ENCODE measurements around the gene HMGN3.

HMGN3 gene

DNA sequence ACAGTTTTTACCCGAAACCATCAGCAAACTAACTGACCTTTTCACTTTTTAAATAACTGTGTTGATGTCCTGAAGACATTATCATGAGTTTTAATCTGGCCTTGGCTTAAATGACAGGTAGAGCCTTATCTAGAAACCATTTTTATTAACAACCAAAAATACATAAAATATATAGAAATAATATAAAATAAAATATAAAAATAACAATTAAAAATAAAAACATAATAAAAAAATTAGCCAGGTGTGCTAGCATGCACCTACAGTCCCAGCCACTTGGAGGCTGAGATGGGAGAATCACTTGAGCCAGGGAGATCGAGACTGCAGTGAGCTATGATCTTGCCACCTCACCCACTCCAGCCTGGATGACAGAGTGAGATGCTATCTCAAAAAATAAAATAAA, 21.6 kb downstream of the HMGN3 start:
- H3K9me3 ChIP-seq (ENCODE audit: low read length), result no peaks in the 10 kb centered on the region
- H3K9ac ChIP-seq (ENCODE audit: low read length), result no peak overlapping the region
- H2AFZ ChIP-seq (ENCODE audit: low read length), result no peak overlapping the region
- no peaks in the 10 kb centered on the region for H4K20me1 ChIP-seq (ENCODE audit: insufficient read depth, low read length)
- TF ChIP-seq CTCF (IDR thresholded peaks at IDR 0.05; ENCODE audit: low read length), result no peak
- TF ChIP-seq EZH2 (IDR thresholded peaks at IDR 0.05; ENCODE audit: borderline replicate concordance, low read length), result no peak
- H3F3A ChIP-seq (ENCODE audit: insufficient read depth, low read length), result no peaks in the 10 kb centered on the region
- H3K79me2 ChIP-seq (ENCODE audit: insufficient read depth, low read length), result peaks cover 9% of the 10 kb centered on the region; the same call in 1 of the 2 replicates
- H3K4me1 ChIP-seq (ENCODE audit: insufficient read depth, low read length, severe bottlenecking), result no peaks in the 10 kb centered on the region
- H3K9me2 ChIP-seq (ENCODE audit: low read depth, low read length), result no peaks in the 10 kb centered on the region
- no peaks in the 10 kb centered on the region for H3K27me3 ChIP-seq (ENCODE audit: insufficient read depth, low read length)
- no peak overlapping the region for H3K4me3 ChIP-seq (ENCODE audit: low read depth, low read length, poor library complexity, severe bottlenecking)
- no peak overlapping the region for H3K4me2 ChIP-seq (ENCODE audit: low read length)
- H3K27ac ChIP-seq (ENCODE audit: low read depth, low read length, poor library complexity, severe bottlenecking), result no peak overlapping the region
- H3K36me3 ChIP-seq (ENCODE audit: insufficient read depth, low read length), result peaks cover 58% of the 10 kb centered on the region

DNA sequence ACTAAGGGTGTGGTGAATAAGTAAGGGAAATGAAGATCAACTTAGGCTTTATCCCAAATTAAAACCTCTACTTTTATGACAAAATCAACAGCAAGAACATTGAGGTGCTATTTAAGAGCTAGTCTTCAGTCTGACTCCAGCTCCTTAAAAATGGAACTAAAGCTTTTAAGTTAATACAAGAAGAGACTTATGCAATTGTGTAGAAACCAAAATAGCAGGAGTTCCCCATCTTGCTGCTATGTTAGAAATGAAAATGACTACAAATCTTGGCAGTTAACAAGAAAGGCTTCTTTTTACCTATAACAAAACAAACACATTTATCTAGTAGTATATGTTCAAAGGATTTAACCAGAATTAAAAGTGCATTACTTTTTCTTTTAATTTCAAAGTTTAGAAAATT, 25.7 kb downstream of the HMGN3 start:
- H2AFZ ChIP-seq (ENCODE audit: low read length), result no peak overlapping the region
- no peak for TF ChIP-seq CTCF (IDR thresholded peaks at IDR 0.05; ENCODE audit: low read length)
- no peak for TF ChIP-seq EZH2 (IDR thresholded peaks at IDR 0.05; ENCODE audit: borderline replicate concordance, low read length)
- H3K27me3 ChIP-seq (ENCODE audit: insufficient read depth, low read length), result no peaks in the 10 kb centered on the region
- peaks cover 55% of the 10 kb centered on the region for H3K36me3 ChIP-seq (ENCODE audit: insufficient read depth, low read length)
- no peaks in the 10 kb centered on the region for H4K20me1 ChIP-seq (ENCODE audit: insufficient read depth, low read length)
- H3K27ac ChIP-seq (ENCODE audit: low read depth, low read length, poor library complexity, severe bottlenecking), result no peak overlapping the region
- no peaks in the 10 kb centered on the region for H3K4me1 ChIP-seq (ENCODE audit: insufficient read depth, low read length, severe bottlenecking)
- no peaks in the 10 kb centered on the region for H3F3A ChIP-seq (ENCODE audit: insufficient read depth, low read length)
- H3K9ac ChIP-seq (ENCODE audit: low read length), result no peak overlapping the region
- no peaks in the 10 kb centered on the region for H3K79me2 ChIP-seq (ENCODE audit: insufficient read depth, low read length)
- no peaks in the 10 kb centered on the region for H3K9me2 ChIP-seq (ENCODE audit: low read depth, low read length)
- no peak overlapping the region for H3K4me3 ChIP-seq (ENCODE audit: low read depth, low read length, poor library complexity, severe bottlenecking)
- H3K9me3 ChIP-seq (ENCODE audit: low read length), result no peaks in the 10 kb centered on the region
- H3K4me2 ChIP-seq (ENCODE audit: low read length), result no peak overlapping the region

GRCh38 chr6:79203753-79204253, 30.7 kb downstream of the HMGN3 start:
- Histone ChIP-seq H3K4me1 (ENCODE audit: insufficient read depth, low read length, severe bottlenecking) (no peaks in the 10 kb centered on the region), H3K27me3 (ENCODE audit: insufficient read depth, low read length) (no peaks in the 10 kb centered on the region), H3K4me2 (ENCODE audit: low read length) (no peak overlapping the region), H3K9me3 (ENCODE audit: low read length) (no peaks in the 10 kb centered on the region), H3K79me2 (ENCODE audit: insufficient read depth, low read length) (no peaks in the 10 kb centered on the region), H3K27ac (ENCODE audit: low read depth, low read length, poor library complexity, severe bottlenecking) (no peak overlapping the region), H4K20me1 (ENCODE audit: insufficient read depth, low read length) (no peaks in the 10 kb centered on the region), H3K9me2 (ENCODE audit: low read depth, low read length) (no peaks in the 10 kb centered on the region), H2AFZ (ENCODE audit: low read length) (no peak overlapping the region), H3K9ac (ENCODE audit: low read length) (no peak overlapping the region), H3F3A (ENCODE audit: insufficient read depth, low read length) (no peaks in the 10 kb centered on the region), H3K36me3 (ENCODE audit: insufficient read depth, low read length) (peaks cover 42% of the 10 kb centered on the region), H3K4me3 (ENCODE audit: low read depth, low read length, poor library complexity, severe bottlenecking) (no peak overlapping the region)
- no peak for TF ChIP-seq EZH2 (IDR thresholded peaks at IDR 0.05; ENCODE audit: borderline replicate concordance, low read length)
- TF ChIP-seq CTCF (IDR thresholded peaks at IDR 0.05; ENCODE audit: low read length), result no peak
